ENCODE results near the gene NACC1. TPM values are rescaled to one million over a fixed set of nuclear protein-coding genes. Genes with fewer than 3 reads are reported as not detected.

NACC1 gene
- total and polyA plus RNA-seq, 2 of the 13 experiments (the other 11 are each of a cell fraction or from before 2014, with no cell fraction given), result 31.8 to 42.3 TPM

GRCh38 chr19:13101590-13102415 lies 16.3 kb upstream of the NACC1 start (continued):
- TF ChIP-seq FOXA3 (CRISPR knock-in tag; IDR thresholded peaks at IDR 0.05), result 0 out of 2 replicates have a peak, but pooled peaks have one; percentile 22
- TF ChIP-seq CAMTA2 (CRISPR knock-in tag; IDR thresholded peaks at IDR 0.05; ENCODE audit: borderline replicate concordance), result no peak
- TF ChIP-seq U2AF2 (IDR thresholded peaks at IDR 0.05; ENCODE audit: low read depth, low read length), result no peak
- TF ChIP-seq FOXK1 (CRISPR knock-in tag; IDR thresholded peaks at IDR 0.05; ENCODE audit: borderline replicate concordance, low read depth), result no peak
- no peak for TF ChIP-seq BRCA1 (CRISPR knock-in tag; IDR thresholded peaks at IDR 0.05)
- TF ChIP-seq ZNF761 (CRISPR knock-in tag; conservative IDR thresholded peaks at IDR 0.05), result no peak
- no peak for TF ChIP-seq CBX1 (IDR thresholded peaks at IDR 0.05; ENCODE audit: low read depth)
- no peak for TF ChIP-seq ZNF292 (CRISPR knock-in tag; IDR thresholded peaks at IDR 0.05; ENCODE audit: borderline replicate concordance, low read depth)
- no peak for TF ChIP-seq ZNF687 (CRISPR knock-in tag; IDR thresholded peaks at IDR 0.05)
- TF ChIP-seq SCMH1 (CRISPR knock-in tag; IDR thresholded peaks at IDR 0.05; ENCODE audit: borderline replicate concordance), result no peak
- TF ChIP-seq YEATS4 (CRISPR knock-in tag; IDR thresholded peaks at IDR 0.05; ENCODE audit: borderline replicate concordance), result no peak
- TF ChIP-seq SOX5 (CRISPR knock-in tag; IDR thresholded peaks at IDR 0.05; ENCODE audit: borderline replicate concordance), result no peak
- peak; percentile 79; the same call in 1 of the 2 replicates for TF ChIP-seq PHF21A (CRISPR knock-in tag; IDR thresholded peaks at IDR 0.05)
- no peak for TF ChIP-seq ZNF550 (CRISPR knock-in tag; IDR thresholded peaks at IDR 0.05; ENCODE audit: borderline replicate concordance)
- no peak for TF ChIP-seq BCL6 (CRISPR knock-in tag; IDR thresholded peaks at IDR 0.05)
- TF ChIP-seq ASH2L (IDR thresholded peaks at IDR 0.05; ENCODE audit: insufficient read length, low read depth, low read length), result no peak
- no peak for TF ChIP-seq ZNF777 (CRISPR knock-in tag; IDR thresholded peaks at IDR 0.05)
- TF ChIP-seq ZNF776 (CRISPR knock-in tag; IDR thresholded peaks at IDR 0.05), result no peak
- no peak for TF ChIP-seq RXRA (CRISPR knock-in tag; IDR thresholded peaks at IDR 0.05)
- no peak for TF ChIP-seq CREBL2 (CRISPR knock-in tag; IDR thresholded peaks at IDR 0.05; ENCODE audit: borderline replicate concordance)
- no peak for TF ChIP-seq ZSCAN25 (CRISPR knock-in tag; IDR thresholded peaks at IDR 0.05)
- TF ChIP-seq ZNF343 (CRISPR knock-in tag; IDR thresholded peaks at IDR 0.05), result no peak
- TF ChIP-seq ZNF549 (CRISPR knock-in tag; IDR thresholded peaks at IDR 0.05), result no peak
- TF ChIP-seq ZXDC (CRISPR knock-in tag; IDR thresholded peaks at IDR 0.05), result no peak

All from HepG2 (cell line).